BE2C (cell line): ENCODE results near the gene B3GLCT.

Experiments
- DNase-seq: peaks from one replicate; pipeline ENCODE4 v3.0.0-alpha.2; 2020
- H3K27me3 ChIP-seq: fragments of 250-450 bp; sonication (Bioruptor Pico); 2 replicates; pipeline ENCODE4 v1.5.1; 2020; ENCODE audit warnings: mild to moderate bottlenecking
- H3K36me3 ChIP-seq: fragments of 250-450 bp; sonication (Bioruptor Pico); 2 replicates; pipeline ENCODE4 v1.5.1; 2020; ENCODE audit warnings: mild to moderate bottlenecking
- H3K4me1 ChIP-seq: fragments of 250-450 bp; sonication (Bioruptor Pico); 2 replicates; pipeline ENCODE4 v1.5.1; 2020
- H3K4me3 ChIP-seq: 2 replicates; pipeline ENCODE4 v1.5.1; 2011; ENCODE audit warnings: low read depth, low read length
- H3K9me3 ChIP-seq: fragments of 250-450 bp; sonication (Bioruptor Pico); 2 replicates; pipeline ENCODE4 v1.5.1; 2020
- TF ChIP-seq, protein P1 (sequence below): IDR thresholded peaks from 2 replicates; pipeline ENCODE4 v1.5.1; 2012; ENCODE audit warnings: mild to moderate bottlenecking, low read depth, low read length

The B3GLCT gene

DNA sequence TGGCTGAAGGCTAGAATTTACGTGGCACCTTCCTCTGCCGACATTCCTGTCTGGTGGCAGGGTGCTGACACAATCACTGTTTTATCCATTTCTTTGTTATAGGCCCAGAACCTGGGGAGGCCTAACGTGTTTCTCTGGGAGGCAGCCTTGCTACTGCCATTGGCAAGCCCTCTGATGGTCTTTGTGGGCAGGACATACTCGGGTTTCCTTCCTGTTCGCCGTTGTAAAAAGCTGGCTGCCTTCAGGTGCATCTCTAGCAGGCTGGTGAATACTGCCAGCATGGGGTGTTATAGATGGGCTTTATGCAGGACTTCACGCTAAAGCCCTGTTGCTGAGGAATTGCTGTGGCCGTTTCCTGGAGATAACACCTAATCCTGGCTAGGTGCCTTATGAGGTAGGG is 28.1 kb downstream of the B3GLCT start:
- Histone ChIP-seq H3K4me3 (no peak overlapping the region), H3K36me3 (no peaks in the 10 kb centered on the region), H3K9me3 (no peaks in the 10 kb centered on the region), H3K4me1 (no peaks in the 10 kb centered on the region; the same call in 1 of the 2 replicates), H3K27me3 (no peaks in the 10 kb centered on the region)
- TF ChIP-seq, protein P1, sequence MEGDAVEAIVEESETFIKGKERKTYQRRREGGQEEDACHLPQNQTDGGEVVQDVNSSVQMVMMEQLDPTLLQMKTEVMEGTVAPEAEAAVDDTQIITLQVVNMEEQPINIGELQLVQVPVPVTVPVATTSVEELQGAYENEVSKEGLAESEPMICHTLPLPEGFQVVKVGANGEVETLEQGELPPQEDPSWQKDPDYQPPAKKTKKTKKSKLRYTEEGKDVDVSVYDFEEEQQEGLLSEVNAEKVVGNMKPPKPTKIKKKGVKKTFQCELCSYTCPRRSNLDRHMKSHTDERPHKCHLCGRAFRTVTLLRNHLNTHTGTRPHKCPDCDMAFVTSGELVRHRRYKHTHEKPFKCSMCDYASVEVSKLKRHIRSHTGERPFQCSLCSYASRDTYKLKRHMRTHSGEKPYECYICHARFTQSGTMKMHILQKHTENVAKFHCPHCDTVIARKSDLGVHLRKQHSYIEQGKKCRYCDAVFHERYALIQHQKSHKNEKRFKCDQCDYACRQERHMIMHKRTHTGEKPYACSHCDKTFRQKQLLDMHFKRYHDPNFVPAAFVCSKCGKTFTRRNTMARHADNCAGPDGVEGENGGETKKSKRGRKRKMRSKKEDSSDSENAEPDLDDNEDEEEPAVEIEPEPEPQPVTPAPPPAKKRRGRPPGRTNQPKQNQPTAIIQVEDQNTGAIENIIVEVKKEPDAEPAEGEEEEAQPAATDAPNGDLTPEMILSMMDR, result no peak
- DNase-seq, result no peak

DNA sequence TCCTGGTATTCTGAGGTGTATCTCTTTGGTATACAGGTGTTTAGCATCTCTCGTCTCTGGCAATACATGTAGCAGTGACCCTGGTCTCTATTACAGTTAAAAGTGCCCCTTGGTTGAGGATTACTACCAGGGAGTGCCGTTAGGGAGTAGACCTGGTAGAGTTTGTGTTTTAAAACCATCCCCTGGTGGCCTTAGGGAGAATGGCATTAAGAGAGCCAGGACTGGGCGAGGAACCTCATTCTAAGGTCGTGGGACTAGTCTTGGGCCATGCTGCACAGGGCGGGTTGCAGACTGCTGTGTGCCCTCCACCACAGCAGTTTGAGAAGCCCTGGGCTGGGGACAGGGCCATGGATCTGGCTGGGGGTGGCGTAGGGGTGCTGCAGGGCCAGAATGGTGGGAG is 35.0 kb downstream of the B3GLCT start:
- TF ChIP-seq, protein P1, result peak; percentile 45
- Histone ChIP-seq H3K27me3 (no peaks in the 10 kb centered on the region), H3K4me3 (no peak overlapping the region), H3K9me3 (no peaks in the 10 kb centered on the region), H3K4me1 (no peaks in the 10 kb centered on the region), H3K36me3 (no peaks in the 10 kb centered on the region)
- DNase-seq, result peak; percentile 17

DNA sequence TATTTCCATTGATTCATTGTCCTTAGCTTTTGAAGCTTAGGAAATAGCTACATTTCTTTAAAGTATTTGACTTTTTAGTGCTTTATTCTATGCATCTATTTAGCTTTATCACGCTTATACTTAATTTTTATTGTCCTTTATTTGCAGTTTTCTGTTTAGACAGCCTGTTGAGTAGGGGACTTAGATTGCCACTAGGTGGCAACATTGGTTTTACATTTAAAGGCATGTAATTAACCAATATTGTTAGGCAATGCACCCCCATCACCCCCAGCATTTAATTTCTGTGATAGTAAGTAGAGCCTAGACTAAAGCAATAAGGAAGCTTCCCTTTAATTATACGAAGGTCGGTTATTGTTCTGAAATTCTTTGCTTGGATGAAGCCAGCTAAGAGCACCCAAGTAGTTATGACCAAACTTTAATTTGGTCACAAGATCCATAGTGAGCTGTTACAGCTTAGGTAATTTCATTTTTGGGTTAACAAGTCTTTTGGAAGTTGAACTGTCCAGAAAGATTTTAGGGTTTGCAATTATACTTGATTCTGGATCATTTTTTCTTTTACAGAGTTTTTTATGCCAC is 36.5 kb downstream of the B3GLCT start:
- DNase-seq, result peak; percentile 24
- Histone ChIP-seq H3K27me3 (no peaks in the 10 kb centered on the region), H3K9me3 (no peaks in the 10 kb centered on the region), H3K36me3 (no peaks in the 10 kb centered on the region), H3K4me1 (no peaks in the 10 kb centered on the region), H3K4me3 (no peak overlapping the region)
- TF ChIP-seq, protein P1, result peak; percentile 80

DNA sequence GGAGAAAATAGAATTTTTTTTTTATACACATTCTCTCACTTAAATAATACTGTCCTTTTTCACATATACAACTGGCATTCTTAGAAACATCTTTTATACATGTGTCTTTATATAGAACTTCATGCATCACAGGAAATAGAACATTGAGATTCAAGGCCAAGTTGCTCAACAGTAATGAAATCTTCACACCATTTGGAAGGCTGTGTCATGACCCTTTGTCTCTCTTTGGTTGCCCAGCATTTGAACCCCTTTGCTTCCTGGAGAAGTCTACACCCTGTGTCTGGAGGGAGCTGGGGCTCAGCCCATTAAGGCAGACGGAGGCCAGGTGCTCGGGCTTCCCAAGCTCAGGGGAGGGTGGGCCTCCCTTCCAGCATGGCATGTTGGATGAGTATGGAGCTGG is 41.1 kb downstream of the B3GLCT start:
- TF ChIP-seq, protein P1, result no peak
- no peaks in the 10 kb centered on the region for H3K4me1 ChIP-seq
- H3K9me3 ChIP-seq, result no peaks in the 10 kb centered on the region
- no peak overlapping the region for H3K4me3 ChIP-seq
- no peaks in the 10 kb centered on the region for H3K36me3 ChIP-seq
- no peaks in the 10 kb centered on the region for H3K27me3 ChIP-seq
- no peak for DNase-seq

DNA sequence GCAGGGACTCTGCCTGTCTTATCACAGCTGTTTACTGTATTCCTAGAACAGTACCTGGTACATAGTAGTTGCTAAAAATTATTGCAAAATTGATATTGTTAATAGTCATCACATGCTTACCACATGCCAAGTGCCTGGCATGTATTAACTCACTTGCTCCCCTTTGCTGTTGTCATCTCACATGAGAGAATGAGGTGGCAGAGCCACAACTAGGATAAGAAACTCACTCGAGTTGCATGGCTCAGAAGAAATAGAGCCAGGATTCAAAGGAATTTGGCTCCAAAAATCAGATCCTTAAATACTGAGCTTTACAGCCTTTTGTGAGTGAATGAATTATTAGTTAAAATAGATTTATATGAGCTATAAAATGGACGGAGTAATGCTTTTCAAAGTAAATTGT is 42.6 kb downstream of the B3GLCT start:
- Histone ChIP-seq H3K27me3 (no peaks in the 10 kb centered on the region), H3K4me1 (no peaks in the 10 kb centered on the region), H3K9me3 (no peaks in the 10 kb centered on the region), H3K36me3 (no peaks in the 10 kb centered on the region), H3K4me3 (no peak overlapping the region)
- no peak for DNase-seq
- TF ChIP-seq, protein P1, result no peak

DNA sequence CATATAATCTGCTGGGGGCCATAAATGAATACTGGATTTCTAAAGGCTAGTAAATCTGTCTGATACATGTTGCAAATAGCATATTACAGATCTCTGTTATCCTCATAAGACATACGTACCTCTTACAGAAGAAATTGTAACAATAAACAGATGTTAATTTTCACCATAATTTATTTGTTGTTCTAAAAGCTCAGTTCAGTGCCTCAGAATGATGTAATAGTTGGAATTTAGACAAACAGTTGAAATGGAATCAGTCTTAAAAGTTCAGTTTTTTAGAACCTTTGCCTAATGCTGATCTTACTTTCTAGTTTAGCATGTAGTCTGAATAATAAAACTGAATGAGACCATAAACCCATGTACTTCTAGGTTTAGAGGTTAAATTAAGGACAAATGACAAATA is 43.1 kb downstream of the B3GLCT start:
- Histone ChIP-seq H3K9me3 (no peaks in the 10 kb centered on the region), H3K4me1 (no peaks in the 10 kb centered on the region), H3K27me3 (no peaks in the 10 kb centered on the region), H3K4me3 (no peak overlapping the region), H3K36me3 (no peaks in the 10 kb centered on the region)
- DNase-seq, result no peak
- TF ChIP-seq, protein P1, result no peak
